CD4-positive, alpha-beta T cell treated with Interleukin-4 for 4 hours (primary cell): ENCODE results near the gene ASXL2.
"Not testable (repeated sequence)": the region's sequence is repeated elsewhere in the genome, so short reads cannot be mapped to it uniquely, and the experiment has no call there.

Experiments used
- DNase-seq: peaks from one replicate; pipeline ENCODE4 v3.0.0-alpha.2; 2020

The ASXL2 gene

GRCh38 chr2:25725877-25726276 lies 152.4 kb downstream of the ASXL2 start:
- DNase-seq: no peak

- DNase-seq: no peak
These were observed 153.5 kb downstream of the ASXL2 start for GRCh38 chr2:25724756-25725155.

- DNase-seq: no peak
These were observed 156.1 kb downstream of the ASXL2 start for GRCh38 chr2:25722224-25722623.

GRCh38 chr2:25720575-25720974 lies 157.7 kb downstream of the ASXL2 start:
- DNase-seq: no peak

- no peak for DNase-seq
These were observed 163.5 kb downstream of the ASXL2 start for GRCh38 chr2:25714740-25715139.

- no peak for DNase-seq
These were observed 165.8 kb downstream of the ASXL2 start for GRCh38 chr2:25712455-25712854.

GRCh38 chr2:25711675-25712354 lies 166.5 kb downstream of the ASXL2 start:
- DNase-seq: no peak

GRCh38 chr2:25710750-25711149 lies 167.5 kb downstream of the ASXL2 start:
- DNase-seq: no peak

- no peak for DNase-seq
These were observed 168.9 kb downstream of the ASXL2 start for GRCh38 chr2:25709349-25709748.

GRCh38 chr2:25707927-25708590 lies 170.2 kb downstream of the ASXL2 start:
- no peak for DNase-seq

GRCh38 chr2:25705575-25705974 lies 172.7 kb downstream of the ASXL2 start:
- not testable (repeated sequence) for DNase-seq

GRCh38 chr2:25701801-25702200 lies 176.5 kb downstream of the ASXL2 start:
- DNase-seq: no peak

GRCh38 chr2:25700221-25700660 lies 178.0 kb downstream of the ASXL2 start:
- peak; percentile 42 for DNase-seq

GRCh38 chr2:25699216-25699615 lies 179.1 kb downstream of the ASXL2 start:
- DNase-seq: no peak

- DNase-seq: peak; percentile 5
These were observed 179.5 kb downstream of the ASXL2 start for GRCh38 chr2:25698752-25699151.

GRCh38 chr2:25697559-25698341 lies 180.5 kb downstream of the ASXL2 start:
- no peak for DNase-seq

GRCh38 chr2:25692737-25693445 lies 185.4 kb downstream of the ASXL2 start:
- DNase-seq: no peak

- DNase-seq: no peak
These were observed 186.1 kb downstream of the ASXL2 start for GRCh38 chr2:25692143-25692542.

- no peak for DNase-seq
These were observed 188.2 kb downstream of the ASXL2 start for GRCh38 chr2:25690058-25690457.

- DNase-seq: no peak
These were observed 190.1 kb downstream of the ASXL2 start for GRCh38 chr2:25688236-25688635.

- DNase-seq: no peak
These were observed 192.5 kb downstream of the ASXL2 start for GRCh38 chr2:25685741-25686140.

GRCh38 chr2:25684577-25685473 lies 193.5 kb downstream of the ASXL2 start:
- no peak for DNase-seq
